DLD1 (cell line): ENCODE data around the gene FNDC5.

Experiments used
- in situ Hi-C: cut with HindIII; loops from 2 replicates; pipeline ENCODE4 v1.10.0; 2017; ENCODE audit warnings: low sequenced_read_pairs

Gene FNDC5

GRCh38 chr1:32867151-32867550, 3.6 kb downstream of the FNDC5 start:
- in situ Hi-C loops, result no loop called here

DNA sequence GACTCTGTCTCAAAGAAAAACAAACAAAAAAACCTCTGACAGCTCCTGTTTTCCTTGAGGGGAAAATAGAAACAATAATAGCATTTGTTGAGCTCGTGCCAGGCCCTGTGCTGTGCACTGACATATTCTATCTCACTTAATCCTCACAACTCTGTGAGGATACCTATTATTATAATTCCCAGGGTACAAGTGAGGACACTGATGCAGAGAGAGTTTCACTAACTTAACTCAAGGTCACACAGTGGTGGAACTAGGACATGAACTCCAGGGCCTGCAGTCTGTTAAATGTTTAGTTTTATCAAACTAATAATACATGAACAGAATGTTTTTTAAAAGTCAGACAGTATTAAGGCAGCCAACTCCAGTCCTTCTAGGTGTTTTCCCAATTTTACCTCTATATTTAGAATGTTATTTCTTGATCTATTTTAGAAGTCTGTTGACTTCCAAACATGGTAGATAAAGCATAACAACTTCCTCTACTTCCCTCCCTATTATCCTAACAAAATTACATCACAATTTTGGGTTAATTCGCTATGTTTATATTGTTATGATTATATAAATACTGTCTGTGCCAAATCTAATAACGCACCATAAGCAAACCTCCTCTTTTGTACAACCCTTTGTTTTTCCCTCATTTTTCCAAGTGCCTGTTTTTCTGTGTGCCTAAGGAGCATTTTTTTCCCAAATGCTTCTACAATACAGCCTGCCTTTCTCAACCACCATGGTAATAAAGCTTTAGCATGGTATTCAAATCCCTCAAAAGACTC, 4.9 kb downstream of the FNDC5 start:
- in situ Hi-C loops, result no loop called here

DNA sequence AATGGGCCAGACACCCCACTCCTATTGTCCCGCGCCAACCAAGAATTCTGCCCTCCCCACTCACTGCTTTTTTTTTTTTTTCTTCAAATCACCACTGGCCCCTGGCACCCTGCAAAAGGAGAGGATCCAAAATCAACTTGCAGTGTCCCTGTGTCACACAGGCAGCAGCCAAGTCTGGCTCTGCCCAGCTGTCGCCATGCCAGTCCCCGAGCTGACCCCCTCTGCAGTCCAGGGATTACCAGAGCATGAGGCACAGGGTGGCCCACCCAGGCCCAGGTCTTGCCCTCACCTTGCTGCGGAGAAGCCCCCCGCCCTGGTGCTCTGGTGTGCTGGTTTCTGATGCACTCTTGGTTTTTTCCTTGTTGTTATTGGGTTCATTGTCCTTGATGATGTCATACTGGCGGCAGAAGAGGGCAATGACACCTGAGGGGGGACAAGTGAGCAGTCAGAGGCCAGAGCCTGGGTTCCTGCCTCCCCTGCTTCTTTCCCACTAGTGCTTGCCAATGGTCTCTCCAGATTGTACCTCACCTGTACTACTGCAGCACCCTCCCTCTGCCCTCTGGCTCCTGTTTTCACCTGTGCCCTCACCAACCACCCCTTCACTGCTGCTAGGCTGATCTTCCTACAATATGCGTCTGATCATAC, 6.2 kb downstream of the FNDC5 start:
- in situ Hi-C loops, result no loop called here

GRCh38 chr1:32863881-32864245, 6.8 kb downstream of the FNDC5 start:
- in situ Hi-C loops, result no loop called here

DNA sequence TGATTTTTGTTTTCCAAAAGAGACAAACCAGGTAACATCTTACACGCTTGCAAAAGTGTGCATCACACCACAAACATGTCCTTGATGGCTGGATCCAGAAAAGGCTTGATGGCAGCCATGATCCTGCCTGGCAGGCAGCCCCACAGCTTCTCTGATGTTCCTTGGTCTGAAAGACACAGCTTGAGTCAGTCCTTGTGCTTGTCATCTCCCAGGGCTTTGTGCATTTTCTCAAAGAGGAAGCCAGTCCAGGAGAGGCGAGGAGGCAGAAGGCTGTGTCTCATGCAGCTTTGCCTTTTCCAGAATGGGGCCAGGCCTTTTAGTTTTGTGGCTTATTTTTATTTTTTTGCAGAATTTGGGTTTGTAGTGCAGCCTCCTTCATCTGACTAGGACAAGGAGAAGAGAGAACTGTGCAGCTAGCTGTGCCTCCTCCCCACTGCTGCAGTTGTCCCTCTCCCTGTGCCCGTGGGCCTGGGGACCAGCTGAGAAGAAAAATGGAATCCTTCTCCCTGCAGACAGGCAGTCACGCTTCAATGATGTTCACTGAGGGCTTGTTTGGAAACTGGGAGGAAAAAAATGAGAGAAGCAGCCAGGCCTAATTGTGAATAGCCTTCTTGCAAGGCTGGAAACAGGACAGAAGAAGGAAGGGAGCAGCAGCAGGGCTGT, 7.4 kb downstream of the FNDC5 start:
- in situ Hi-C loops, result no loop called here

DNA sequence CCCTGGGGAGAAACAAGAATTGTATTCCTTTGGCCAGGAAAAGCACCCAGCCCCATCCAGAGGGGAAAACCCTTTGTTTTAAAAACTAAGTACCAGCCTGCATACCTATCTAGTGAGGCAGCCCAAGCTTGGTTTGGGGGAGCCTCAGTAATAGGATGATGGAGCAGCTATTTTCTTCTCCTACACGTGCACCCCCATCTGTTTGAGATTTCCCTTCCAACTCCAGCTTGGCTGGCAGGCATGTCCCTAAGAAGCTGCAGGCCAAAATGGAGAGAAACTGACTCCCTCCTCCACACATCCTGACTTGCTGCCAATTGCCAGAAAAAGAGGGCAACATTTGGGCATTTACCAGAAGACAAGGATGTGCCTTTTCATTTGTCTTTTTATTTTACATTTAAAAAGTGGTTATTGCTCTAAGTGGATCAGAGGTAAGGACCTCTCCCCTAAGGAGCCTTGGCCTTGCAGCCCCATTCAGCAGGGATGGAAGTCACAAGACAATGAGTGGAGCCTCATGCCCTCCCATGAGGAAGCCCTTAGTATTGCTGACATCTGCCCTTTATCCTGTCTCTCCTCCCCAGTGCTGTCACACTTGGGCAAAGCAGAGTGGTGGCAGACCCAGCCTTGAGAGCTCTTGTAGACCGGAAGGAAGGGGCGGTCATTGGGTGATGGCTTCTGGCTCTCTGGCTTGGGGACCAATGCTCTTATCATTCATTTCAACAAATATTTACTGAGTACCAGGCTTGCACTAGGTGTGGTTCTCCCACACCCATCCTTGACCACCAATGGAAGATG, 8.6 kb downstream of the FNDC5 start:
- in situ Hi-C loops, result no loop called here

DNA sequence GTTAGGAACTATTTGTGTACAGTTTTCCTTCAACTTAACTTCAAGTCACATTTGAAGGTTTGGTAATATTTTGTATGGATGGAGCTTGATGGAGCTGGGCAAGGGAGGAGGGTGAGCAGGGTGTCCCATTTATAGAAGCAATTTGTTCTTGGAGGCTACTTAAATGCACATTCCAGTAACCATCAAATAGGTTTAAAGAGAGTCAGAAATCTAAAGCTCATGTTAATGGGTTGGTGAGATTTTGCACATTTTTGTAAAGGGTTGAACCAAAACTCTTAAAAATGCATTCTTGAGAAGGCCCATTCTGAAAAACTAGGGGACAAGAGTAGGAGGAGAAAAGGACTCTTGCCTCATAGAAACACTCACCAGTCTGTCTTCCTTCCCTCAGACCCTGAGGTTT, 10.1 kb downstream of the FNDC5 start:
- in situ Hi-C loops, result no loop called here

- in situ Hi-C loops, result loop anchor here (10.0 kb wide), 1 partner anchor 365 kb away; no protein-coding TSS in a partner anchor
Measured at GRCh38 chr1:32859915-32860314, 10.8 kb downstream of the FNDC5 start.

- in situ Hi-C loops, result loop anchor here (10.0 kb wide), 1 partner anchor 364 kb away; no protein-coding TSS in a partner anchor
Measured at GRCh38 chr1:32858791-32859190, 11.9 kb downstream of the FNDC5 start.

GRCh38 chr1:32858136-32858535, 12.6 kb downstream of the FNDC5 start:
- in situ Hi-C loops, result loop anchor here (10.0 kb wide), 1 partner anchor 363 kb away; no protein-coding TSS in a partner anchor

- in situ Hi-C loops, result loop anchor here (10.0 kb wide), 1 partner anchor 361 kb away; no protein-coding TSS in a partner anchor
Measured at GRCh38 chr1:32855861-32856617, 14.7 kb downstream of the FNDC5 start.

DNA sequence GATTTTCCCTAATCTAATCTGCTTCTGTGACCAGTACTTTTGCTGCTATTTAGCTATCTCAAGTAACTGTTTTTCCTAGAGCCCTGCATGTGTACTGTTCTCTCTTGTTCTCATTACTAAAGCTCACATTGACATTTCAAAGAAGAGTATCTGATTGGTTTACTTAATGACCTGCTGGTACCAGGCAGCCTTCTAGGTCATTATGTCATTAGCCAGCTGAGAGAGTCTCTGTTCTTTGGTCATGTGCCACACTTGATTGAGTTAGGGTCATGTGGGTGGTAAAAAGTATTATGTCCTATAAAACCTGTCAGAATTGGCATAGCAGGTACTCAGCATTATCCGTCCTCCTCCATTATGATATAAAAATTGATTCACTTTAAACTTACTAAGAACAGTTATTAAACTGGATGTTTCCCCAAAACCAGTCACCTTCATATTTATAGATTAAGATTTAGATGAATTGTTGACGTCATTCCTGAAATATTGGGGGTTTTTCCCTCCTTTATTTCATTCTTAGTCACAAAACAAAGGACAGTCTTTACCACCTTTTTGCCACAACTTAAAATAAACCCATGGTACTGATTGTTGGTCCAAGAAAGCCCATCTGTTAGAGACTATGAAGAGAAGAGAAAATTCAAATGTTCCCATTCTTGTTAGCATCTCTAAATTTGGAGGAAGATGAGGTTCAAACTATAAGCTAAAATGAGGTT, 22.2 kb downstream of the FNDC5 start:
- in situ Hi-C loops, result no loop called here

- in situ Hi-C loops, result no loop called here
Measured at GRCh38 chr1:32831878-32832277, 38.8 kb downstream of the FNDC5 start.

DNA sequence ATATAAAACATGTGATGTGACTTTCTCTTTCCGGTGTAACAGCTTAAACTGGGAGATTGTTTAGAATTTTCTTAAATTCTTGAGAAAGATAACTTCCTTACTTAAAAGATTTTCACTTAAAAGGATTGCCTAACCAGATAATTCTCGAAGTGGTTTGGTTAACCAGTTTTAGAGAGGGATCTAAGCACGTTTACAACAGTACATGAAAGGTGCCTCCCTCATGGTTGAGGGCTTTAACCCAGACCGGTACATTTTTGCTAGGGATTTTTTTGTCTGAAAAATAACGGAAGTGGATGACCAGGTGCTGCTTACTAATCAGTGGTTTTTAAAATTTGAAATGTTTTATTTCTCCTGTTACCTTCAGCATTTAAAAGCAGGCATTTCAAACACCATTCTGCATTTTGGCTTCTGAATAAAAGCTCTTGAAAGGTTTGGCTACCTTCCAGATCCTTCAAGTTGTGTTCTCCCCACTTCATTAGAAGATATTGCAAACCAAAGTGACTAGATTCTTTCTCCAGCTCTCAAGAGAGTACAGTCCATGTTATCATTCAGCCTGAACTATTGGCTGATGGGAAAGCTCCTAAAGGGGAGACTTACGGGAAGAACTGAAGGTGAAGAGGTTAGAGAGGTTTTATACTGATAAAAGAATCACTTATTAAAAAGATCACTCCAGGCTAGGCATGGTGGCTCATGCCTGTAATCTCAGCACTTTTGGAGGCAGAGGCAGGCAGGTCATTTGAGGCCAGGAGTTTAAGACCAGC, 40.4 kb downstream of the FNDC5 start:
- in situ Hi-C loops, result no loop called here

DNA sequence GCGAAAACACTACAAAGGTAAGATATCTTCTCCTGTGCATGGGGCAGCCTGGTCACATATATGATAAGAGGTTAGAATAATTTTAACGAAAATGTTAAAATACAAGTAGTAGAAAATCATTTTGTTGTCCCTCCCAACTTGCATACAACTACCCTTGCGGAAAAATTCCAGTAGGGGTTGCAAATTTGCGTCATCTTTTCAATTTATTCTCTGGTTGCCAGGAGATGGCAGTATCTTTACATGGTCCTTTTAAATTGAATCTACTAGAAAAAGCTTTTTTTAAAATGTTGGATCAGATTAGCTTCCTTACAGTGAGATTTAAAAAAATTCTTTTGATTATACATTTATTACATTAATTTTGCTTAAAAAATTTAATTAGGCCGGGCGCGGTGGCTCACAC, 42.4 kb downstream of the FNDC5 start:
- in situ Hi-C loops, result no loop called here

GRCh38 chr1:32825181-32825580, 45.5 kb downstream of the FNDC5 start:
- in situ Hi-C loops, result no loop called here

DNA sequence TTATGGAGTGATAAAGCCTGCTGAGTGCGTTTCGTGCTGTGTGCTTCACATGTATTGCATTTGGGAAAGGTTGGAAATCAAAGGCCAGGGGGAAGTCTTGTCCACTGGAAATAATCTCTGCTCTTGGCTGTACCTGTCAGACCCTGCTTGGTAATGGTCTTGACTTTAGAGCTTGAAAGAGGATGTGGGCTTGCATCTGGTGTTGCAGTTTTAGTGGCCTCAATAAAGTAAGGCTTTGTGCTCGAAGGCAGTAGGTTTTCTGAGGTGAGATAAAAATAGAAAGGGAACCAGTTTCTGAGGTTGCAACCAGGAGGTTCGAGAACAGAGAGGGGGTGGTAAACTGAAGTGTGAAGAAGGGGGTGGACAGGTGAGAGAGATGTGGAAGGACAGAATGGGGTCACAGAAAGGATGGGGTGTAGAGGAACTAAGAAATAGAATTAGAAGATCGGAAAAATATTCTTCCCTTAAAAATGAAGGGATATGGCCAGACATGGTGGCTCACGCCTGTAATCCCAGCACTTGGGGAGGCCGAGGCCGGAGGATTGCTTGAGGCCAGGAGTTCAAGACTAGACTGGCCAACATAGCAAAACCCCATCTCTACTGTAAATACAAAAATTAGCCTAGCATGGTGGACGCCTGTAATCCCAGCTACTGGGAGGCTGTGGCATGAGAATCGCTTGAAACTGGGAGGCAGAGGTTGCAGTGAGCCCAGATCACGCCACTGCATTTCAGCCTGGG, 51.7 kb downstream of the FNDC5 start:
- in situ Hi-C loops, result no loop called here
